Endothelial cell of umbilical vein (primary cell): Measurements from ENCODE around the gene GABRR2.

Experiments used
- EZH2 ChIP-seq: IDR thresholded peaks from 2 replicates; pipeline ENCODE4 v1.6.1; 2012; ENCODE audit warnings: borderline replicate concordance, low read depth, mild to moderate bottlenecking, moderate library complexity, low read length, inconsistent platforms; ENCODE audit not compliant: severe bottlenecking
- FOS ChIP-seq: IDR thresholded peaks from 2 replicates; pipeline ENCODE4 v1.6.1; 2011; ENCODE audit warnings: mild to moderate bottlenecking, low read length, moderate library complexity, borderline replicate concordance; ENCODE audit not compliant: insufficient read depth
- GATA2 ChIP-seq: IDR thresholded peaks from 2 replicates; pipeline ENCODE4 v1.7.0; 2011; ENCODE audit warnings: low read depth, mild to moderate bottlenecking, moderate library complexity, mixed read lengths, low read length; ENCODE audit not compliant: insufficient read length, insufficient read depth
- JUN ChIP-seq: IDR thresholded peaks from 2 replicates; pipeline ENCODE4 v1.6.1; 2011; ENCODE audit warnings: borderline replicate concordance, low read depth; ENCODE audit not compliant: insufficient read length, insufficient read depth
- MYC ChIP-seq: IDR thresholded peaks from one replicate; pipeline ENCODE4 v1.6.1; 2011; ENCODE audit warnings: mild to moderate bottlenecking, low read depth, low read length
- POLR2A ChIP-seq: IDR thresholded peaks from 2 replicates; pipeline ENCODE4 v1.6.1; 2012; ENCODE audit warnings: low read depth, mild to moderate bottlenecking, control low read depth, low read length
- POLR2AphosphoS5 ChIP-seq: IDR thresholded peaks from 2 replicates; pipeline ENCODE4 v1.6.1; 2012; ENCODE audit warnings: low read depth, mild to moderate bottlenecking, control low read depth, low read length, moderate library complexity; ENCODE audit not compliant: insufficient read depth
- TF ChIP-seq, protein P1 (sequence below), 2 donors: IDR thresholded peaks; 1 replicate in 1 of 2; 2 replicates in 1 of 2; pipeline ENCODE4 v1.5.1; 2011; ENCODE audit warnings: low read length in 2 of 2, mild to moderate bottlenecking in 2 of 2, moderate library complexity in 2 of 2, control low read depth in 1 of 2, inconsistent platforms in 1 of 2, low read depth in 1 of 2; ENCODE audit not compliant: insufficient read depth in 1 of 2; ENCODE audit errors: extremely low read depth in 1 of 2
- TF ChIP-seq, protein P2 (sequence below): IDR thresholded peaks from 2 replicates; pipeline ENCODE4 v1.6.1; 2011; ENCODE audit not compliant: insufficient read depth, insufficient read length

DNA sequence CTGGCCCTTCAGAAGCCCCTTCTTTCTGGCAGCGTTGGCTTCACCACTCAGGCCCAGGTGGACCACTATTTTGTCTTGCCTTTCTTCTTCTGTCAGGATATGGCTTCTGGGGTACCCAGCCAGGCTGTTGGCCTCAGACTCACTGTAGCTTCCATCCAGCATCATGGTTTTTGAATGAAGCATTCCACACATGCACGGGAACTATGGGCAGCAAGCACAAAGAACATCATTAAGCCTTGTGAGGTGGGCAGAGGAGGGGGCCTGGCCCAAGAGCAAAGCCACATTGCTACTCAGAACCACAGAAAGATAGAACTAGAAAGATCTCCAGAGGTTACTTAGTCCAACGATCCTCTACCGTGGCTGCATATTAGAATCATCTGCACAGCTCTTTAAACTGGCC, 57.3 kb downstream of the GABRR2 start:
- TF ChIP-seq, protein P1, sequence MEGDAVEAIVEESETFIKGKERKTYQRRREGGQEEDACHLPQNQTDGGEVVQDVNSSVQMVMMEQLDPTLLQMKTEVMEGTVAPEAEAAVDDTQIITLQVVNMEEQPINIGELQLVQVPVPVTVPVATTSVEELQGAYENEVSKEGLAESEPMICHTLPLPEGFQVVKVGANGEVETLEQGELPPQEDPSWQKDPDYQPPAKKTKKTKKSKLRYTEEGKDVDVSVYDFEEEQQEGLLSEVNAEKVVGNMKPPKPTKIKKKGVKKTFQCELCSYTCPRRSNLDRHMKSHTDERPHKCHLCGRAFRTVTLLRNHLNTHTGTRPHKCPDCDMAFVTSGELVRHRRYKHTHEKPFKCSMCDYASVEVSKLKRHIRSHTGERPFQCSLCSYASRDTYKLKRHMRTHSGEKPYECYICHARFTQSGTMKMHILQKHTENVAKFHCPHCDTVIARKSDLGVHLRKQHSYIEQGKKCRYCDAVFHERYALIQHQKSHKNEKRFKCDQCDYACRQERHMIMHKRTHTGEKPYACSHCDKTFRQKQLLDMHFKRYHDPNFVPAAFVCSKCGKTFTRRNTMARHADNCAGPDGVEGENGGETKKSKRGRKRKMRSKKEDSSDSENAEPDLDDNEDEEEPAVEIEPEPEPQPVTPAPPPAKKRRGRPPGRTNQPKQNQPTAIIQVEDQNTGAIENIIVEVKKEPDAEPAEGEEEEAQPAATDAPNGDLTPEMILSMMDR (IDR thresholded peaks at IDR 0.05; ENCODE audit: extremely low read depth in 1 of 2, insufficient read depth in 1 of 2, low read depth in 1 of 2, low read length in 2 of 2), result no peak
- TF ChIP-seq POLR2A (no peak), POLR2AphosphoS5 (no peak), EZH2 (no peak), JUN (no peak), MYC (no peak), FOS (no peak), GATA2 (no peak)
- TF ChIP-seq, protein P2, sequence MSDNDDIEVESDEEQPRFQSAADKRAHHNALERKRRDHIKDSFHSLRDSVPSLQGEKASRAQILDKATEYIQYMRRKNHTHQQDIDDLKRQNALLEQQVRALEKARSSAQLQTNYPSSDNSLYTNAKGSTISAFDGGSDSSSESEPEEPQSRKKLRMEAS, result no peak
